GM23338 (cell line): ENCODE measurements around the gene PPP2R5C.

Experiments used
- EZH2 ChIP-seq: fragments of 200-600 bp; sonication (generic); IDR thresholded peaks from one replicate; pipeline ENCODE4 v1.8.0; 2017; ENCODE audit warnings: antibody characterized with exemption, mild to moderate bottlenecking, low read depth; ENCODE audit not compliant: unreplicated experiment
- EZH2phosphoT487 ChIP-seq: fragments of 200-600 bp; sonication (generic); IDR thresholded peaks from one replicate; pipeline ENCODE4 v1.8.1; 2018; ENCODE audit warnings: antibody characterized with exemption; ENCODE audit not compliant: unreplicated experiment
- POLR2AphosphoS5 ChIP-seq: IDR thresholded peaks from 2 replicates; pipeline ENCODE4 v1.6.1; 2016; ENCODE audit warnings: antibody characterized with exemption, low read depth
- STAT1 ChIP-seq: IDR thresholded peaks from one replicate; pipeline ENCODE4 v1.6.1; 2016; ENCODE audit warnings: antibody characterized with exemption; ENCODE audit not compliant: unreplicated experiment
- ZNF331 ChIP-seq: fragments of 250-450 bp; sonication (Bioruptor Pico); IDR thresholded peaks from 2 replicates; pipeline ENCODE4 v1.5.0; 2020; ENCODE audit warnings: low read depth, mild to moderate bottlenecking, moderate library complexity
- TF ChIP-seq, protein P1 (sequence below), 2 experiments: fragments of 200-600 bp in 1 of 2; sonication (generic) in 1 of 2; conservative IDR thresholded peaks; 2 replicates each; pipeline versions ENCODE4 v1.5.1 to v1.6.1; 2016 to 2017; ENCODE audit warnings: antibody characterized with exemption in 2 of 2, low read depth in 2 of 2, mild to moderate bottlenecking in 2 of 2, moderate library complexity in 1 of 2
- TF ChIP-seq, protein P2 (sequence below): IDR thresholded peaks from one replicate; pipeline ENCODE4 v1.6.1; 2018; ENCODE audit warnings: antibody characterized with exemption; ENCODE audit not compliant: unreplicated experiment

- TF ChIP-seq STAT1 (no peak), EZH2phosphoT487 (no peak), POLR2AphosphoS5 (no peak), EZH2 (no peak), ZNF331 (CRISPR knock-in tag) (no peak)
- TF ChIP-seq, protein P1, sequence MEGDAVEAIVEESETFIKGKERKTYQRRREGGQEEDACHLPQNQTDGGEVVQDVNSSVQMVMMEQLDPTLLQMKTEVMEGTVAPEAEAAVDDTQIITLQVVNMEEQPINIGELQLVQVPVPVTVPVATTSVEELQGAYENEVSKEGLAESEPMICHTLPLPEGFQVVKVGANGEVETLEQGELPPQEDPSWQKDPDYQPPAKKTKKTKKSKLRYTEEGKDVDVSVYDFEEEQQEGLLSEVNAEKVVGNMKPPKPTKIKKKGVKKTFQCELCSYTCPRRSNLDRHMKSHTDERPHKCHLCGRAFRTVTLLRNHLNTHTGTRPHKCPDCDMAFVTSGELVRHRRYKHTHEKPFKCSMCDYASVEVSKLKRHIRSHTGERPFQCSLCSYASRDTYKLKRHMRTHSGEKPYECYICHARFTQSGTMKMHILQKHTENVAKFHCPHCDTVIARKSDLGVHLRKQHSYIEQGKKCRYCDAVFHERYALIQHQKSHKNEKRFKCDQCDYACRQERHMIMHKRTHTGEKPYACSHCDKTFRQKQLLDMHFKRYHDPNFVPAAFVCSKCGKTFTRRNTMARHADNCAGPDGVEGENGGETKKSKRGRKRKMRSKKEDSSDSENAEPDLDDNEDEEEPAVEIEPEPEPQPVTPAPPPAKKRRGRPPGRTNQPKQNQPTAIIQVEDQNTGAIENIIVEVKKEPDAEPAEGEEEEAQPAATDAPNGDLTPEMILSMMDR (conservative IDR thresholded peaks at IDR 0.05; ENCODE audit: low read depth in 2 of 2): no peak
- TF ChIP-seq, protein P2, sequence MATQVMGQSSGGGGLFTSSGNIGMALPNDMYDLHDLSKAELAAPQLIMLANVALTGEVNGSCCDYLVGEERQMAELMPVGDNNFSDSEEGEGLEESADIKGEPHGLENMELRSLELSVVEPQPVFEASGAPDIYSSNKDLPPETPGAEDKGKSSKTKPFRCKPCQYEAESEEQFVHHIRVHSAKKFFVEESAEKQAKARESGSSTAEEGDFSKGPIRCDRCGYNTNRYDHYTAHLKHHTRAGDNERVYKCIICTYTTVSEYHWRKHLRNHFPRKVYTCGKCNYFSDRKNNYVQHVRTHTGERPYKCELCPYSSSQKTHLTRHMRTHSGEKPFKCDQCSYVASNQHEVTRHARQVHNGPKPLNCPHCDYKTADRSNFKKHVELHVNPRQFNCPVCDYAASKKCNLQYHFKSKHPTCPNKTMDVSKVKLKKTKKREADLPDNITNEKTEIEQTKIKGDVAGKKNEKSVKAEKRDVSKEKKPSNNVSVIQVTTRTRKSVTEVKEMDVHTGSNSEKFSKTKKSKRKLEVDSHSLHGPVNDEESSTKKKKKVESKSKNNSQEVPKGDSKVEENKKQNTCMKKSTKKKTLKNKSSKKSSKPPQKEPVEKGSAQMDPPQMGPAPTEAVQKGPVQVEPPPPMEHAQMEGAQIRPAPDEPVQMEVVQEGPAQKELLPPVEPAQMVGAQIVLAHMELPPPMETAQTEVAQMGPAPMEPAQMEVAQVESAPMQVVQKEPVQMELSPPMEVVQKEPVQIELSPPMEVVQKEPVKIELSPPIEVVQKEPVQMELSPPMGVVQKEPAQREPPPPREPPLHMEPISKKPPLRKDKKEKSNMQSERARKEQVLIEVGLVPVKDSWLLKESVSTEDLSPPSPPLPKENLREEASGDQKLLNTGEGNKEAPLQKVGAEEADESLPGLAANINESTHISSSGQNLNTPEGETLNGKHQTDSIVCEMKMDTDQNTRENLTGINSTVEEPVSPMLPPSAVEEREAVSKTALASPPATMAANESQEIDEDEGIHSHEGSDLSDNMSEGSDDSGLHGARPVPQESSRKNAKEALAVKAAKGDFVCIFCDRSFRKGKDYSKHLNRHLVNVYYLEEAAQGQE: no peak
These were observed 147.3 kb downstream of the PPP2R5C start for GRCh38 chr14:101908795-101909194.
